Liver (tissue), 3 donors: Measurements from ENCODE around the gene SEMA4B.

ENCODE experiments used
- ATF3 ChIP-seq: IDR thresholded peaks from 2 replicates; pipeline ENCODE4 v1.6.1; 2016; ENCODE audit warnings: antibody characterized with exemption
- CTCF ChIP-seq: fragments of 150-350 bp; IDR thresholded peaks from 2 replicates; pipeline ENCODE4 v1.5.1; 2017; ENCODE audit warnings: improper control_type of control experiment, low read depth, low read length; ENCODE audit not compliant: missing input control
- EGR1 ChIP-seq, 2 donors: IDR thresholded peaks; 2 replicates each; pipeline ENCODE4 v1.6.1; 2016 to 2018; ENCODE audit warnings: antibody characterized with exemption in 2 of 2, low read depth in 2 of 2
- FOXA1 ChIP-seq: IDR thresholded peaks from 2 replicates; pipeline ENCODE4 v1.6.1; 2016; ENCODE audit warnings: antibody characterized with exemption
- GABPA ChIP-seq, 2 donors: IDR thresholded peaks in 1 of 2; conservative IDR thresholded peaks in 1 of 2; 2 replicates each; pipeline ENCODE4 v1.6.1; 2016; ENCODE audit warnings: antibody characterized with exemption in 2 of 2, mild to moderate bottlenecking in 1 of 2, moderate library complexity in 1 of 2
- JUND ChIP-seq, 2 donors: IDR thresholded peaks; 2 replicates each; pipeline ENCODE4 v1.6.1; 2016; ENCODE audit warnings: antibody characterized with exemption in 2 of 2
- MAX ChIP-seq: IDR thresholded peaks from 2 replicates; pipeline ENCODE4 v1.6.1; 2016; ENCODE audit warnings: antibody characterized with exemption
- REST ChIP-seq: IDR thresholded peaks from 2 replicates; pipeline ENCODE4 v1.6.1; 2016; ENCODE audit warnings: antibody characterized with exemption, mild to moderate bottlenecking
- SP1 ChIP-seq: IDR thresholded peaks from 2 replicates; pipeline ENCODE4 v1.6.1; 2018; ENCODE audit warnings: antibody characterized with exemption, mild to moderate bottlenecking
- TAF1 ChIP-seq: conservative IDR thresholded peaks from 2 replicates; pipeline ENCODE4 v1.6.1; 2016; ENCODE audit warnings: antibody characterized with exemption, mild to moderate bottlenecking
- YY1 ChIP-seq: IDR thresholded peaks from 2 replicates; pipeline ENCODE4 v1.6.1; 2016; ENCODE audit warnings: antibody characterized with exemption, mild to moderate bottlenecking
- donor health status: healthy.
- donor health status: healthy.

GRCh38 chr15:90214553-90215196, 13.5 kb downstream of the SEMA4B start:
- TF ChIP-seq CTCF (peak; percentile 22), TAF1 (no peak), GABPA (IDR thresholded peaks at IDR 0.05 in 1 of 2, conservative IDR thresholded peaks at IDR 0.05 in 1 of 2) (no peak), EGR1 (IDR thresholded peaks at IDR 0.05; ENCODE audit: low read depth in 2 of 2) (no peak), SP1 (no peak), JUND (IDR thresholded peaks at IDR 0.05) (no peak), ATF3 (no peak), FOXA1 (no peak), MAX (no peak), YY1 (no peak), REST (no peak)
